Measurements from ENCODE around the gene DDX23.
"Not testable (repeated sequence)": the region's sequence is repeated elsewhere in the genome, so short reads cannot be mapped to it uniquely, and the experiment has no call there.

Gene DDX23

GRCh38 chr12:48862760-48863159 lies 10.8 kb upstream of the DDX23 start:
- no peak for DNase-seq (ENCODE audit: low read depth, low spot score)

- no peak for DNase-seq (ENCODE audit: low read depth, low spot score)
Observed at GRCh38 chr12:48861111-48861510, 9.1 kb upstream of the DDX23 start.

GRCh38 chr12:48860236-48860635 lies 8.3 kb upstream of the DDX23 start:
- DNase-seq (ENCODE audit: low read depth, low spot score): not testable (repeated sequence)

DNA sequence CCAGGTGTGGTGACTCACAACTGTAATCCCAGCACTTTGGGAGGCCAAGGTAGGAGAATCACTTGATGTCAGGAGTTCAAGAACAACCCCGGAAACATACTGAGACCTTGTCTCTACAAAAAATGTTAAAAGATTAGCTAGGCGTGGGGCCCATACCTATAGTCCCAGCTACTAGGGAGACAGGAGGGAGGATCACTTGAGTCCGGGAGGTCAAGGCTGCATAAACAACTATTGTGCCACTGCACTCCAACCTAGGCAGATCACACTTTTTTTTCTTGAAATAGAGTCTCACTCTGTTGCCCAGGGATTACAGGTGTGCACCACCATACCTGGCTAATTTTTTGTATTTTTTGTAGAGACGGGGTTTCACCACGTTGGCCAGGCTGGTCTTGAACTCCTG lies 7.6 kb upstream of the DDX23 start:
- DNase-seq (ENCODE audit: low read depth, low spot score): no peak

- DNase-seq (ENCODE audit: low read depth, low spot score): no peak
Observed at GRCh38 chr12:48858043-48858442, 6.1 kb upstream of the DDX23 start.

GRCh38 chr12:48857278-48857994 lies 5.5 kb upstream of the DDX23 start:
- DNase-seq (ENCODE audit: low read depth, low spot score): no peak

DNA sequence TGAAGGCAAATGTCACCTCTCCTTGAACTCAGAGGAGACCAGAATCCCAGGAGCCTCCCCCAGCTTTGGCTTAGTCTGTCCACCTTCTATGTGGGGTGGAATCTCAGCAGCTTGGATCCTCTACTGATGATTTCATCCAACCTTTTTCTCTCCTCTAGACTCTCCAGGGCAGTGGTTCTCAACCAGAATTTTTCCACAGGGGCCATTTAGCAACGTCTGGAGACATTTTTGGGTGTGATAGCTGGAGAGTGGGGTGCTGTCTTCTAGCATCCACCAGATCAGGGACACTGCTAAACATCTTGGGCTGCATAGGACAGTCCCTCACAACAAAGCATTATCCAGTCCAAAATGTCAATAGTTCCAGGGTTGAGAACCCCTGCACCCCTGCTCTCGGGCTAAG lies 4.4 kb upstream of the DDX23 start:
- DNase-seq (ENCODE audit: low read depth, low spot score): no peak

DNA sequence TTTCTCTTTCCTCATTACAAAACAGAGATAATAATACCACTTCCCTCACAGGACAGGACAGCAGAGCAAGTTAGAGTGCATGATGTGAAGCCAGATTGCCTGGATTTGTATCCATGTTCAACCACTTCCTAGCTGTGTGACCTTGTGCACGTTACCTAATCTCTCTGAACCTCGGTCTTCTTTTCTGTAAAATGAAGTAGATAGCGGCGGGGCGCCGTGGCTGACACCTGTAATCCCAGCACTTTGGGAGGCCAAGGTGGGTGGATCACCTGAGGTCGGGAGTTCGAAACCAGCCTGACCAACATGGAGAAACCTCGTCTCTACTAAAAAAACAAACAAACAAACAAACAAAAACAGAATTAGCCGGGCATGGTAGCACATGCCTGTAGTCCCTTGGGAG lies 3.0 kb upstream of the DDX23 start:
- not testable (repeated sequence) for DNase-seq (ENCODE audit: low read depth, low spot score)

DNA sequence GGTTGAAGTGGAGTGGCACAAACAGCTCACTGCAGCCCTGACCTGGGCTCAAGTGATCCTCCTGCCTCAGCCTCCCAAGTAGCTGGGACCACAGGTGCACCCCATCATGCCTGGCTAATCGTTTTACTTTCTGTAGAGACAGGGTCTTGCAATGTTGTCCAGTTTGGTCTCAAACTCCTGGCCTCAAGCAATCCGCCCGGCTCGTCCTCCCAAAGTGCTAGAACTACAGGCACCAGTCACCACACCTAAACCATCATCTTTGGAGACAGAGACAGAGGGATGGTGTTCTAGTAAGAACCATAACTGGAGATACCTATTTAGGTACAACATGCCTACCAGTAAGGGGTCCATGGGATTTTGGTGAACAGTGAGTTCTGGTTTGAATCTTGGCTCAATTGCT lies 2.5 kb upstream of the DDX23 start:
- no peak for DNase-seq (ENCODE audit: low read depth, low spot score)

DNA sequence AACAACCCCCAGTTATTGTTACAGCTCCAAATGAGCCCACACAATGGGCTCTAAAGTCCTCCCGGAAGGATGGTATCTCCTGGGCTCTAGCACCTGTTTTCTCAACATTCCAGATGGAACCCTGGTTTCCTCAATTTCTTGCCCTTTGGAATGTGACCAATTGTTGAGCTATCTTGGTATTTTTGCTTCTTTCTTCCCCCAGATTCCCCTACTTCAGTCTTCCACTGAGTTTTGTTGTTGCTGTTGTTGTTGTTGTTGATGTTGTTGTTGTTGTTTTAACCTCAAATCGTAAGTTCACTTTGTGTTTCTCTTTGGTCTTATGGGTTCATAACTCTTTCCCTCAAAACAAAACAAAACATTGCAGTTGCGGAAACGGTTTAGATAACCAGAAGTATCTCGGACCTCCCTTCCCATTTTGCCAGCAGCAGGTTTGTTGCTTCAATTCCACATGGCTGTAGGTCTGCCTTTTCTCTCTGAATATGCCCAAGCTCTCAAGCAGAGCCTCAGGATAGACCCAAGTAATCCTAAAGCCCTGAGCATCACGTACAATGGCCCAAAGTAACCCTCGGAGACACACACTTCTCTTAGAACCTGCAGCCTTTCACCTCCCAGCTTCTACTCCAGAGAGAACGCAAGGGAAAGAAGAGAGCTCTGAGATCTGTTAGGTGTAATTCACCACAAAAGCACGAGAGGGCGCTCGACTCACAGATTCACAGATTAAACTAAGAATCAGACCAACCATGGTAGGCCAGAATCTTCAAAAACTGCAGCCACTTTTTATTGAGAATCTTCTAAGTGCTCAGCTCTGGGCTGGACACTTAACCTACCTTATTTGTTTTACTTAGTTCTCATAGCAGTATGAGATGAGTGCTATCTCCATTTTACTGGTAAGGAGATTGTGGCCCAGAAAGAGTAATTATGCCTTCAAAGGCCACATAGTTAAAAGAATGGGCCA lies 1.0 kb upstream of the DDX23 start:
- peak; percentile 94 for DNase-seq (ENCODE audit: low read depth, low spot score)

DNA sequence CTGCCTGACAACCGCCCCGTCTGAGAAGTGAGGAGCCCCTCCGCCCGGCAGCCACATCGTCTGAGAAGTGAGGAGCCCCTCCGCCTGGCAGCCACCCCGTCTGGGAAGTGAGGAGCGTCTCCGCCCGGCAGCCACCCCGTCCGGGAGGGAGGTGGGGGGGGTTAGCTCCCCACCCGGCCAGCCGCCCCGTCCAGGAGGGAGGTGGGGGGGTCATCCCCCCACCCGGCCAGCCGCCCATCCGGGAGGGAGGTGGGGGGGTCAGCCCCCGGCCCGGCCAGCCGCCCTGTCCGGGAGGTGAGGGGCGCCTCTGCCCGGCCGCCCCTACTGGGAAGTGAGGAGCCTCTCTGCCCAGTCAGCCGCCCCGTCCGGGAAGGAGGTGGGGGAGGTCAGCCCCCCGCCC lies 9.9 kb downstream of the DDX23 start:
- not testable (repeated sequence) for DNase-seq (ENCODE audit: low read depth, low spot score)

- no peak for DNase-seq (ENCODE audit: low read depth, low spot score)
Observed at GRCh38 chr12:48838048-48838447, 13.9 kb downstream of the DDX23 start.

DNA sequence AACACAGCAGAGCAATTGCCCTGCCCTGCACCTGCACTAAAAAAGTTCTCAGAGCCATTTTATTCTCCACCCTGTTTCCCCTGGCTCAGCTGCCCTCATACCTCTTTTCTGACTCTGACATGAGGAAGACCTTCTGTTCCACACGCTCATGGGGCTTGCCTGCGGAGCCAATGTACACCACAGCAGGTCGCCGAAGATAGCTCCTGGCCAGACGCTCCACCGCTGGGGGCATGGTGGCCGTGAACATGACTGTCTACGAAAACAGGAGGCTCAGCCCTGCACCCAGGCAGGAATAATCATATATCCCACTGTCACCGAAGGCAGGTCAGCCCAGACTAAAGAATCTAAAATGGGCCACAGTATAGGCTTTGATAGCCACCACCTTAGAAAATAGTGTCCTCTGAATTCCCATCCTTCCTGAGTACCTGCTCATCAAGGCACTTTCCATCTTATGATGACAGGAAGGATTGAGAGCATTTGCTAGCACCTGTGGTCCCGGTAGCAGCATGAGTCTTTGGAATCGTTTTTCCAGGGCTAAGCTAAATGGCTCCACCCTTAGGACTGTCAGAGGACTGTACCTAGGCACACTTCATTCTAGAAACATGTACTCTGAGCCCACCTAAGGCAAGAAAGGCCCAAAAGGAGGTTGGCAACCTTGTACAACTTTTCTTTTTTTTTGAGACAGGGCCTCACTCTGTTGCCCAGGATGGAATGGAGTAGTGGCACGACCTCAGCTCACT lies 19.5 kb downstream of the DDX23 start:
- no peak for DNase-seq (ENCODE audit: low read depth, low spot score)

DNA sequence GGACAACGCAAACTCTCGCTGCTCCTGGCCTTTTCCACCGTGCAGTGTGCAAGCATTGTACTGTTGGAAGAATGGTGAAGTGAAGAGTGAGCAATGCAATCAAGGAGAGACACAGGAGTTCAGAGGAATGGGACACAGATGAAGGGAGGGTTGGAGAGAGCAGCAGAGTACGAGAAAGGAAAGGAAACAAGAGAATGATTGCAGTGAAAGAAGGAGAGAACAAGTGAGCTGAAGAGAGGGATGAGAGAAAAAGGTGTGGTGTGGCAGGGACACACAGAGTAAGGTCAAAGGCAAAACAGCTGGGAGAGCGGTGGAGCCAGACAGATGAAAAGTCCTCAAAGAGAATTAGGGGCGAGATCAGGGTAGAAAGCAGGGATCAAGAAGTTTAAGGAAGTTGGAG lies 20.7 kb downstream of the DDX23 start:
- no peak for DNase-seq (ENCODE audit: low read depth, low spot score)

DNA sequence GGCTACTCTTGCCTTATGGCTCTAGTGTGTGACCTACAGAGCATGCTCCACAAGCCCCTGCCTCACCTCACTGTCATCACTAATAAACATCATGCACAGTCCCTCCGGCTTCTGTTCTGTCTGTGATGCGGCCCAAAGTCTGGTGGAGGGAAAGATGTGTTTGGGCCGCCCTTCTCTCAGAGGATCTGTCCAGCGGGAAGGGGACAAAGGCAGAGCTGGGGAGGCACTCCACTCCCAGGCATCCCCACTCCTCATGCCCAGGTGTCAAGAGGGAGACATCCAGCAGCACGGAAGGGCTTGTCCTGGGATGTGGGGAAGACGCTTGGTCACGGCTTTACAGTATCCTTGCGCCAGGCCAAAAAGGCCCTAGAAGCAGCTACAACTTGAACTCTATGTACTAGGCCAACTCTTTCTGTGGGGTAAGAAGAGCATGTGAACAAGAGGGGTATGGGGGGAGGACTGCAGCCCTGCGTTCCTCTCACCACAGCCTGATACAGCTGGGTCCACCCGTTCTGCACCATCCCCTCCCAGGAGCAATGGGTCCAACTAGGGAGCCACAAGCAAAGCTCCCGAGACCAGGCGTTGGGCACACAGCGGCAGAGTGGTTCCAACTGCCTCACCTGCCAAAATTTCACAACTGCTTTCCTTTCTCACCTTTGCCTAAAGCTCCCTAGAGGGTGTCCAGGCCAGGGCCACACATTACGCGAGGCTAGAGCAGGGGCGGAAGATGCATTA lies 23.0 kb downstream of the DDX23 start:
- no peak for DNase-seq (ENCODE audit: low read depth, low spot score)

DNA sequence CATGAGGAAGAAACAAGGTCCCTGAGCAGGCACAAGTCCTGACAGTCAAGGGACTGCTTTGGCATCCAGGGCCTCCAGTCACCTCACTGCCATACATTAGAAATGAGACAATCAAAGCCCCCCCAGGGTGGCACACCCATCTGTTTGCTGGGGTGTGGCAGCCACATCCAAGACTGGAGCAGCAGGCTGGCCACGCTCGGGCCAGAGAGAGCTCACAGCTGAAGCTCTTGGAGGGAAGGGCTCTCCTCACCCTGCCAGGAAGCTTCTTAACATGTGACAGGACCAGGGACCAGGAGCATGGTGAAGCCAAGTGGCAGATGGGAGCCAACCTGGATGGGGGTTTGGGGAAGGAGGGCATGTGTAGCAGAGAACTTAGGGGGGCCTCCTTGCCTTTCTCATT lies 23.7 kb downstream of the DDX23 start:
- no peak for DNase-seq (ENCODE audit: low read depth, low spot score)

- DNase-seq (ENCODE audit: low read depth, low spot score): no peak
Observed at GRCh38 chr12:48827513-48828096, 24.4 kb downstream of the DDX23 start.

GRCh38 chr12:48827026-48827425 lies 24.9 kb downstream of the DDX23 start:
- no peak for DNase-seq (ENCODE audit: low read depth, low spot score)

GRCh38 chr12:48826209-48826855 lies 25.6 kb downstream of the DDX23 start:
- no peak for DNase-seq (ENCODE audit: low read depth, low spot score)

DNA sequence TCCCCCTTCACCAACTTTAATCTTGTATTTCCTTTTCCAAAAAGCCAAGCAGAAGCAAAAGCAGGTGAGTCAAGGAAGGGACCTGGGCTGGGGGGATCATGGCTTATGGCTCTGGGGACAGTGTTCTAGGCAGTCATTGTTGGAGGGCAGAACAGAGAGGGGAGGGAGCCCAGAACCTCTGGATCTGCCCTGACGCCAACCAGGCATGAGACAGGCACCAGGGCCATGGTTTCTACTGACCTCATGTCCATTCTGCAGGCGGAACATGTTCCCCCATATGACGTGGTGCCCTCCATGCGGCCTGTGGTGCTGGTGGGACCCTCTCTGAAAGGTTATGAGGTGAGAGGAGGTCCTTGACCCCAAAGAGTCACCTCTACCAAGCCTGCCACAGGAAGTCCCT lies 27.1 kb downstream of the DDX23 start:
- DNase-seq (ENCODE audit: low read depth, low spot score): no peak

DNA sequence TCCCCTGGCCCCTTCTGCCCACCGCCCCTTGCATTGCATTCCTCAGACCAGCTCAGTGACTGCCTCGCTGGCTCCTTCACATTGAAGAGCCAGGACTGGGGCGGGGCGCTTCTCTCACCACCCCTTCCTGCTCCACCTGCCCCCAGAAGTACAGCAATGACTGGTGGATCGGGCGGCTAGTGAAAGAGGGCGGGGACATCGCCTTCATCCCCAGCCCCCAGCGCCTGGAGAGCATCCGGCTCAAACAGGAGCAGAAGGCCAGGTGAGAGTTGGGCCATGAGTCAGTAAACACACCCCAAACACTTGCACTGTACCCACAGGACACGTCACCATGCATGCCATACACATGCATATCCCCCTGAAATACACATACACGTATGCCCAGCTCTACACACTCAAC lies 27.9 kb downstream of the DDX23 start:
- DNase-seq (ENCODE audit: low read depth, low spot score): no peak

All from astrocyte of the hippocampus (primary cell).